GM19023 (cell line): ENCODE data around the gene C20orf144.
"Not testable (repeated sequence)": the region's sequence is repeated elsewhere in the genome, so short reads cannot be mapped to it uniquely, and the experiment has no call there.

Source experiments
- ATAC-seq: cut with Tn5 transposase; IDR thresholded peaks from one replicate; pipeline ENCODE4 v1.9.1; 2021; ENCODE audit warnings: mild to moderate bottlenecking, moderate library complexity; ENCODE audit not compliant: unreplicated experiment

Gene C20orf144

DNA sequence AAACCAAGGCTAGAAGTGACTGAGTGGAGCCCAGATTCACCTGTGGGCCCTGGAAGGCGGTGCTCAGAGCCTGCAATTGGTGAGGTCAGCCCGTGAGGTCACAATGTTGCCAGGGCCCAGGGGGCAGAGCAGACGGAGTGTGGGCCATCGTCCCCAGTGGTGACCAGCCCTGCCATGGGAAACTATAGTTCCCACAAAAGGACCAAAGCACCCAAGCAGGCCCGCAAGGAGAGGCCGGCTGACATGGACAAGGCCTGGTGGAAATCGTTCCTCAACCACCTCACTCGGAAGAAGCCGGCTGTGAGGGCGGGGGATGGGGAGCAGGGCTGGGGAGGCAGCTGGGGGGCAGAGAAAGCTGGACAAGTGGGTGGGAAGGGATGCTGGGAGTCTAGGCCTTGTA lies at the start of gene C20orf144:
C20orf144 (plus strand) TSS at position 156 of the 400 bp plus-strand sequence; CDS start at position 175, 19 bp downstream.
- ATAC-seq: no peak

DNA sequence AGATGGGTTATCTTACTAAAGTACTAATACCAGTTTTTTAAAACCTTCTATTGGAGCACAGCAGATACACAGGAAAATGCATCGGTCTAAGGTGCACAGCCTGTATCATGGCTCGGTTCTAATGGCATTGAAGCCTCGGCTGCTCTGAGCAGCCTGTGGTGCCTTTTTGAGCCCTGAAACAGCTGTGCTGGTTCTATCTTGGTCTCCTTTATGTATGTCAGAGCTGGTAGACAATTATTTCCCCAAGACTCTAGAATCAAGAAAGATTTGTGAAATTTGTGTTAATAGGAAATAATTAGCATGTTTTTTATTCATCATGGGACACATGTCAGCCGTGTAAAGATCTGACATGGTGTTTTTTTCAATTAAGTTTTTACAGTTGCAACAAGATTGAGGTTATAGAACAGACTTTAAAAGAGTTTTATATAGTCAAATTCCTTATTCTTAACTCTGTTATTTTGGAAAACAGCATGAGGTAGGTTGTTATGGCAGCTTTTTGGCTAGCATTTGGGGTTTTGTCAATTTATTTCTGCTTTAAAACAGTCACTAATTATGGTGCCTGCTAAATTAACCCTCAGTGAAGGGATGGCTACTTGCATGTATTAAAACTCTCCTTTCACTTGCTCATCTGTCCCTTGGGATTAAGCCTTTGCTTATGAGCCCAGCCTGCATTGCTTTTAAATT lies 40.3 kb upstream of the C20orf144 start:
- no peak for ATAC-seq

DNA sequence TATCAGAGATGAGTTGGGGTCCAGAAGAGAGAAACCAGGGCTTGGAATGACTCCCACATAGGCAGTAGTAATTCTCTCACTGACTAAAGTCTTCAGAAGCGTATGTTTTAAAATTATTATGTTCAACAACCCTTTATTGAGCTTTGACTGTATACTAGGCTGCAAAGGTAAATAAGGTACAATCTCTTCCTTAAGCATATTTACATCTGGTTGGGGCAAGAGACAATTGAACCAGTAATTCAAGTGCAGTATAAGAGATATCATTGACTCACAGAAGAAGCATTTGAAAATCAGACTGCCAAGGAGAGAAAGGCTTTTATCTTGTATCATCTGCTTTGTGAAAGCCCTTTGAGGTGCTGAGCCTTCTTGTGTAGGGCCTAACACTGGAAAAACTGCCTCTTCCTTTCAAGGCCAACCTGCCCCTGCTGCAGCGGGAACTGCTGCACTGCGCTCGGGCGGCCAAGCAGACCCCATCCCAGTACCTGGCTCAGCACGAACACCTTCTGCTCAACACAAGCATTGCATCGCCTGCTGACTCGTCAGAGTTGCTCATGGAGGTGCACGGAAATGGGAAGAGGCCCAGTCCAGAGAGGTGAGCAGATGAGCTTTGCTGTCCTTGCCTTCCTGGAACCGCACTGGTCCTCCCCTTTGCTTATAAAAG lies 39.3 kb upstream of the C20orf144 start:
- ATAC-seq: no peak

DNA sequence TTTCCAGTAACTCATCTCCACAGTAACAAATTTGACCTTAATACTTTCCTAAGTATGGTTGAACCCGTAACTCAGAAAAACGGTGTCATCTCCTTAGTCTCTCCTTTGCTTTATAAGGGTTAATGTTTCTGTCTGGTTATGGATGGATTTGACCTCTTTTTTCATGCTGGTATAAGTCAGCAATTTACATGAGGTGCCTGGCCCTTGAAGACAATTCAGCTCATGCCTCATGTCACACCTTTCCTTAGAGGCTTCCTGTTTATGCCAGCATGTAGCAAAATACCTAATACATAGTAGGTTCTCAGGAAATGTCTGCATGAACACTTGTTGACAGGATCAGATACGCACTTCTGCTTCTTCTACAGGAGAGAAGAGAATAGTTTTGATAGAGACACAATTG lies 37.7 kb upstream of the C20orf144 start:
- no peak for ATAC-seq

DNA sequence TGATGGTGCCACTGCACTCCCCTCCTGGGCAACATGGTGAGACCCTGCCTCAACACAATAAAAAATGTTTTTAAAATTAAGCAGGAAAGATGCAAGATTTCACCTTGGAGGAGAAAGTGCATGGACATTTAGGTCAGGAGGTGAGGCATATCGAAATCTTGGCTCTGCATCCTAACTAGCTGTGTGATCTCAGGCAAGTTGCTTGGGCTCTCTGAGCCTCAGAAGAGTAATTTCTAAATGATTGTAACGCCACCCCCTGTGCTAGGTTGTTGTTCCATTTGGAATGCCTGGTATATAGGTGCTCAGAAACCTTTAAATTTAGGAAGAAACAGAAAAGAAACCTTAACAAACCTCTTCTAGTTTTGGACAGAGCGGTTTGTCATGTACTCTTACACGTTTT lies 35.9 kb upstream of the C20orf144 start:
- no peak for ATAC-seq

DNA sequence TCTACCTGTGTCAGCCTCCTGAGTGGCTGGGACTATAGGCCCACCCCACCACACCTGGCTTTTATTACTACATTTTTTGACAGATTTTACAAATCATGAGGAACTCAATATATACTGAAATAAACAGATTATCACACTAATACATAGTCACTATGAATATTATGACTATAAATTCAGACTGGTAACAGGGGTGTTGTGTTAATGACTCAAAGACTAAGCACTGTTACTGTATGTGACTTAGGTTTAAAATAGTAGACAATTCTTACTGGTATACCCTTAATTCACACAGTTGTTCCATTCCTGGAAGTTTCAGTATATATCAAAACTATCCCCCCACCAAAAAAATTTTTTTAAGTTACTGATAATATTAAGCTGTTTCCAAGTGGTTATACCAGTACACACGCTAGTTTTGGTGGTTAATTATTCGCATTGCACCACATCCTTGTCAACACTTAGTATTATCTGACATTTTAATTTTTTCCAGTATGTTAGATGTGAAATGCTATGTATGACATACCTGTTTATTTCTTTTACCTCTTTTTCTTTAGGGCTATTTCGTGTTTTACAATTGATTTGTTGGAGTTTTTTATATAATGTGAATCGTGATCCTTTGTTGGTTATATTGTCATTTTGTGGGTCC lies 34.4 kb upstream of the C20orf144 start:
- no peak for ATAC-seq

DNA sequence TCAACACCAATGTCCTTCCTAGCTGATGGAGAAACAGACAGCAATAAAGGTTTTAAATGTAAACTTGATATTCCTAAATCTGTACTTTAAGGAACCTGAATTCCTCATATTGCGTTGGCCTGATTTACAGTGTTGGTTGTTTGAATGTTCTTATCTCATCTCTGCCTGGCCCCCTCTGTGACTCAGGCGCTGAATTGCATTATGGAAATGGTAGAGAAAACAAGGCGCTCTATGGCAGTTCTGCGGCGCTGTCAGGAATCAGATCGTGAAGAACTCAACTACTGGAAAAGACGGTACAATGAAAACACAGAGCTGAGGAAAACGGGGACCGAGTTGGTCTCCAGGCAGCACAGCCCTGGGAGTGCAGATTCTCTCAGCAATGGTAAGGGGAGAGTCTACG lies 32.6 kb upstream of the C20orf144 start:
- ATAC-seq: no peak

DNA sequence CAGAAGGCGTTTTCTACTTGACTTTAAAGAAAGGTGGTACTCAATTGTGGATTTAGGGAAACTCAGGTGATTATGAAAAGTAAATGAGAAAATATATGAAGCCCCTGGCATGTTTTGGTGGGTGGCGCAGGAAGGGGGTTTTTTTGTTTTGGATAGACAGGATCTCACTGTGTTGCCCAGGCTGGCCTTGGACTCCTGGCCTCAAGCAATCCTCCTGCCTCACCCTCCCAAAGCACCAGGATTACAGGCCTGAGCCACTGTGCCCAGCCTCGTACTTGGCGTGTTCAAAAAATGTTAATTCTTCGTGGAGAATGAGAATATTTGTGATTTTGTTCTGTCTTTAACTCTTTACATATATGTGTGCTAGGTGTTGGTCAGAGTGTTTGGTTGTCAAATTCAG lies 32.1 kb upstream of the C20orf144 start:
- ATAC-seq: no peak

DNA sequence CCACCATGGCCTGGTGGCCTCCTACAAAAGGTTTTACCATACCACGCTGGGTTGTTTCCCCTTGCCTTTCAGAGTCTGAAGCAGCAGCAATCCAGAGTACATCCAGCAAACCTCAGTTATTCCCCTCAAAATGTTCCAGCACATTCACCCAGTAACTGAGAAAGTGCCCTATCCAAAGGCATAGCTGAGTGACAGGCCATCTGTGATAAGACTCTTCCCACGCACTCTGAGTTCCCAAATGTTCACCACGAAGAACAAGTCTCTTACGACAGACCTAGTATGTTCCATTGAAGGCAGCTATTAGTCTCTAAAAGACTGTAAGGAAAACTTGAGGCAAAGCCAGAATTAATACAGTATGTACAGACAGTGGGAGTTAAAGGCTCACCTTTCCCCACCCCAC lies 31.6 kb upstream of the C20orf144 start:
- ATAC-seq: no peak

DNA sequence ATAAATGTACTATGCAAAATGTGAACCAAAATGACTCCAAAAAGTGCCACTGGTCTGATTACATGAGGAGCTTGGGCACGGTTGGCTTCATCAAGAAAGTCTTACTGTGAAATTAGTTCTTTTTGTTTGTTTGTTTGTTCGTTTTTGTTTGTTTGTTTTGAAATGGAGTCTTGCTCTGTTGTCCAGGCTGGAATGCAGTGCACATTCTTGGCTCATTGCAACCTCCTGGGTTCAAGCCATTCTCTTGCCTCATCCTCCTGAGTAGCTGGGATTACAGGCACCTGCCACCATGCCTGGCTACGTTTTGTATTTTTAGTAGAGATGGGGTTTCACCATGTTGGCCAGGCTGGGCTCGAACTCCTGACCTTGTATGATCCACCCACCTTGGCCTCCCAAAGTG lies 30.2 kb upstream of the C20orf144 start:
- not testable (repeated sequence) for ATAC-seq

DNA sequence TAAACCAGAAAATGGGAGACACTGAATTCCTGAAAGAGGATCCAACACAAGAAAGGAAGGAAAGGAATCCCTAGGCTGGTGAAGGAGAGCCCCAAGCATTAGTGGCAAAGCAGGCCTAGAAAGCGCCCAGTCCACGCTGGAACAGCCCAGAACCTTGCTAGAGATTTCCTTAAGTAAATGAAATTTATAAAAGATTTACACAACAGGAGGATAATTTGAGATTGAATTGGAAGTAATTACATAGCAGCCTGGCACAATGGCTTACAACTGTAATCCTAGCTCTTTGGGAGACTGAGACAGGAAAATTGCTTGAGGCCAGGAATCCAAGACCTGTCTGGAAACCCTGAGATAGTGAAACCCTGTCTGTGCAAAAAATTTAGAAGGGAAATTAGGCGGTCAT lies 26.8 kb upstream of the C20orf144 start:
- no peak for ATAC-seq

DNA sequence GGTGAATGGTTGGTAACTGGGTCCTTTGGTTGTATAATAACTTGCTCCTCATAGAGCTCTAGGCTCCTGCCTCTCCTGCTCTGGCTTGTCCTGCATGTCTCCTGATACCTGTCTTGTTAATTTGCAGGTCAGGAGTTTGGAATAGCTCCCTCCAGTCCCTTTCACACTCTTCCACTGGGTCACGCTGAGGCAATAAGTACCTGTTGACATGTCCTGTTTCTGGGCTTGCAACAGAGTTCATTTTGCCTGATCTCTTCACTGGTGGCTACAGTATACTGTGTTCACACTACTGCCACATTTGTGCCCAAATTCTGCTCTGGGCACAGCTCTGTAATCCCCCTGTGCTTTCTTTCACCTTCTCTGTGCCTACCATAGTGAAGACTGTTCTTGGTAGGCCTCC lies 25.4 kb upstream of the C20orf144 start:
- ATAC-seq: no peak

DNA sequence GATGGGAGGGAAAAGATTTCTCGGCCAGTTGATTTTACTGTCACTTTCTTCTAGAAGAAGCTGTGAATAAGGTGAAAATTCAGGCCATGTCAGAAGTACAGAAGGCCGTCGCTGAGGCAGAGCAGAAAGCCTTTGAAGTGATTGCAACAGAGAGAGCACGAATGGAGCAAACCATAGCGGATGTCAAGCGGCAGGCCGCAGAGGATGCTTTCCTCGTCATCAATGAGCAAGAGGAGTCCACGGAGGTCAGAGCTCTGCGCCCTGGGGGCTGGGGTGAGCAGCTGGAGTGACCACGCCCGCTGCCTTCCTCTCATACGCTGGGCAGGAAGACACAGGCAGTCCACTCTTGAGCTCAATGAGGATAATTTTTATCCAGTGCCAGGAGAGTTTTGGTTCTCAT lies 21.8 kb upstream of the C20orf144 start:
- no peak for ATAC-seq

DNA sequence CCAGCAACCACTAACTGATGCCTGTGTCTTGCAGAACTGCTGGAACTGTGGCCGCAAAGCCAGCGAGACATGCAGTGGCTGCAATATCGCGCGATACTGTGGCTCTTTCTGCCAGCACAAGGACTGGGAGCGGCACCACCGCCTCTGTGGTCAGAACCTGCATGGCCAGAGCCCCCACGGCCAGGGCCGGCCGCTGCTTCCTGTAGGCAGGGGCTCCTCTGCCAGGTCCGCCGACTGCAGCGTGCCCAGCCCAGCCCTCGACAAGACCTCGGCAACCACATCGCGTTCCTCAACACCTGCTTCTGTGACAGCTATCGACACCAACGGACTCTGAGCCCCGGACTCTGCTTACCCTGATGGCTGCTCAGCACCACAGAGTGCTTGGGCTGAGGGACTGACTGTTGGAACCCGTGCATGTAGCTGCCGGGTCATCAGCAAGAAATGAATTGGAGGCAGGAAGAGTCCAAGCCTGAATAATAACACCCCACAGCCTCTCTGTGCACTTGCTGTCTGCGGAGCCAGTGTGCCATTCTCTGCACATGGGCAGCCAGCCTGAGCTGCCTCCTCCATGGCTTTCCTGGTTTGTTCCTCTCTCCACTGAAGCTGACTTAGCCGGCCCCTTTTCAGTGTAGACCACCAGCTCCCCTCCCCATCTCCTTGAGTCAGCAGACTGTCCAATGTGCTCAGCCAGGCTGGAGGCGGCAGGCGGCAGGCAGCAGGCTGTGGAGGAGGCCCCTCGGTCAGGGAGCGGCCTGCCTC lies 17.6 kb upstream of the C20orf144 start:
- no peak for ATAC-seq

DNA sequence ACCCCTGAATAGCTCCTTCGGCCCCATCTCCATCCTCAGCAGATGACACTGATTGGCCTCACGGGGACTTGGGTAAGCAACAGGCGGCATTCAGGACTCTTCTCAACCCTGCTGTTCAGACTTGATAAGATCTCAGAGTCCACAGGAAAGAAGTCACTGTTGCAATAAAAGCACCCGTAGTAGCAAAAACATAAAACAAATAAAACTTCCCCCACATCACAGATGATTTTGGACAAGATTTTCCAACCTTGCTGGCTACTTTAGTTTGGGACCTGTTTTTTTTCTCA lies 17.1 kb upstream of the C20orf144 start:
- ATAC-seq: no peak

DNA sequence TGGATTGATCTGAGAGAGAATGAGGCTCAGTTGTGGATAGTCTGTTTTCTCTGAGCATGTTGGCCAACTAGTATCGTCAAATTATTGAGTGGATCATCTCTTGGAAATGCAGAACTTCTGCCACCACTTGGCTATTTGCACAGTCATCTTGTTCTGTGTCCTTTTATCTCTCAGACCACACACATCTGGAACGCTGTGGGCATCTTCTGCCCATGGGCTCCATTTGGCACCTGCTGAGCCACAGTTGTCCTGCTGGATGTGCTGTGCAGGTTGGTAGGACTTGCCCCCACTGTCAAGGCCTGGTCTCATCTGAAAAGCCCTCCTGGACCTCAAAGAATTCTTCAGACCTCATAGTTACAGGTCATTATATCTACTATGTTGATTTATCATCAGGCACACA lies 16.7 kb upstream of the C20orf144 start:
- no peak for ATAC-seq

DNA sequence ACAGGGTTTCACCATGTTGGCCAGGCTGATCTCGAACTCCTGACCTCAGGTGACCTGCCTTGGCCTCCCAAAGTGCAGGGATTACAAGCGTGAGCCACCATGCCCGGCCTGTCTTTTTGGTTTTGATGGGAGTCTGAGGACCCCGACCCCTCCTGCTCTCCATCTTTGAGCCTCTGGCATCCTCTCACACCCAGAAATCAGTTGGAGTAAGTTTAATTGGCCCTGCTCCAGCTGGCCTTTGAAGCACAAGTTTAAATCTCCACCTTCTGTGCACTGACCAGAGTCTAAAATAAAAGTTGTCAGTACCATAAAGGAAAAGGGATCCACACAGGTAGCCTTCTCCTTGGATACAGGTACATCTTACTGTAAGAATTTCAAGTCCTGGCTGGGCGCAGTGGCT lies 15.9 kb upstream of the C20orf144 start:
- no peak for ATAC-seq

DNA sequence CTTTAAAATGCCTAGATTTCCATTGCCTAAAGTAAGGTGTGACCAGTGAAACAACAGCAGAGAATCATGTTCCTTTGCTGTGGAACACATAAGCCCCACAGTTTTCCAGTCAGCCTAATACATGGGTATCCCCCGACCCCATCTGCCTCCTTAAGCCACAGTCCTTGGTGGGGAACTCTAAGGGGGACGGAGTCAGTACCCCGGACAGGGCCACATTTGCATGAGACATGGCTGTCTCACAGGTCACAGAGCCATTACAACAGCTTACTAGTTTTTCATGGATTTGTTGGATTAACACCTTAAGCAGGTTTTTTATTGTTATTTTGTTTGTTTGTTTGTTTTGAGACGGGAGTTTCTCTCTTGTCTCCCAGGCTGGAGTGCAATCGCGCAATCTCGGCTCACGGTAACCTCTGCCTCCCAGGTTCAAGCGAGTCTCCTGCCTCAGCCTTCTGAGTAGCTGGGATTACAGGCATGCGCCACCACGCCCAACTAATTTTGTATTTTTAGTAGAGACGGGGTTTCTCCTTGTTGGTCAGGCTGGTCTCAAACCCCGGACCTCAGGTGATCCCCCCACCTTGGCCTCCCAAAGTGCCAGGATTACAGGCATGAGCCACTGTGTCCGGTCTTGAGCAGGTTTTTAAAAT lies 15.0 kb upstream of the C20orf144 start:
- ATAC-seq: not testable (repeated sequence)

DNA sequence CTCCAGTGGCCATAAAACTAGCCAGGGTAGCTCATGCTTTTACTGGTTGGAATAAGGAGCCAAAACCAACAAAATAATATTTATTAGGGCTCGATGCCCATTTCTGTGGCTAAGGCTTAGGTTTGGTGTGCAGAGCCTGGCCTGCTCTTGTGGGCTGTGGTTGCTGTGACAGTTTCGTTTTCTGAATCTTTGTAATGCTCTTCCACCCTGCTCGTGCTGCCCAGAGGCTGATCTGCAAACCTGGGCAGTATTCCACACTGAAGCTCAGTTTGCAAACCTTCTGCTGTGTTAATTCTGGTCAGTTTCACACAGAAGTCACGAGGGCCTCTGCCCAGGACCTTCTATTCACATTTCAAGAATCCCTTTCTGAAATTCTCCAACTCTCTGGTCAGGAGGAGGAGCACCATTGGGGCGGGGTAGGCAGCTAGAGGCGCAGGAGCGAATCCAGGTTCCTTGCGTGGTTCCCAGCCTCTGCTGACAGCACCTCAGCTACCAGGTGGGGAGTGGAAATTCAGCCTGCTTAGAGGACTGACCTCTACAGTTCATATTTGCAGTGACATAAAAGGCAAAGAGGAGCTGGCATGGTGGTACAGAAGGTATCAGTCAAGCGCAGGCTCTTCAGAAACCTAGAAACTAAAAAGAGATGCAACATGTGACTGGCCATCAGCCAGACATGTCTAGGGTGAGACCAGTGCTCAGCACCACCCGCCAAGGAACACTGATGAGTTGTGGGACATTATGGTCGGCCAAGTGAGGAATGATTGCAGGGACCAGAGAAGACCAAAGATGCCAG lies 14.3 kb upstream of the C20orf144 start:
- peak; percentile 71 for ATAC-seq

DNA sequence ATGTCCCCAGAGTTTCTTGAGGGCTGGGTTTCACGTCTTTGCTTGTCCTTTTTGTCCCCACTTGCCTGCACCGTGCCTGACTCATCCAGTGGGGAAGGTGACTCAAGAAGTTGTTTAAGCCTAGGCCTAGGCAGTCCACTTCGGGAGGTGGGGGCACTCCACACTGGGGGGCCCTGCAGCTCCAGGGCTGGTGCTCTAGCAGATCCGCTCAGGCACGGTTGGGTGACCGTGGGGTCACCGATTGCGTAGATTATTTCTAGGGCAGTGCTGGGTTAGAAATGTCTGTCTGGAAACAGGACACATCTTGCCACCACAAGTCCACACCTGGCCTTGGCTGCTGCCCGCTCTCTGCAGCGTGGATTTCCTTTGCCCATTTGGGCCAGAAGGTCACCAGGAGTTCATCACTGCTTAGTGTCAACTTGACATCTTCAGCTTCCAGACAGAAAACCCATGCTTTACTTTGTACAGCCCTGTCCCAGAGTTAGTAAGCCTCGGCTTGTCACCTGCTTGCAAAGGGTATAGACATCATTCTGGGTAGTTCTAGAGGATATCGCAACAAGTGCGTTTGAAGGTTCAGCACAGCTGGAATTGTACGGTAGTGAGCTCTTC lies 13.6 kb upstream of the C20orf144 start:
- ATAC-seq: no peak
